H1 (cell line): ENCODE results near the gene ASXL1. TPM values are rescaled to one million over a fixed set of nuclear protein-coding genes. Genes with fewer than 3 reads are reported as not detected.

Source experiments
- CTCF ChIA-PET: fragments of 300-600 bp; sonication (Branson Sonifier 250); formaldehyde crosslinking; loops from one replicate; lab custom pipeline; 2021; ENCODE audit not compliant: partially characterized antibody; lab: Charles Lee
- POLR2A ChIA-PET: fragments of 300-600 bp; sonication (Branson Sonifier 250); formaldehyde crosslinking; loops from one replicate; lab custom pipeline; 2021; ENCODE audit warnings: inconsistent platforms; ENCODE audit not compliant: partially characterized antibody; lab: Charles Lee
- DNase-seq, 2 experiments: peaks; one replicate each; pipeline versions ENCODE4 v3.0.0 to v3.0.0-alpha.2; 2010 to 2022; ENCODE audit warnings: low spot score in 2 of 2, low read depth in 1 of 2, mixed read lengths in 1 of 2
- FAIRE-seq: peaks from 2 replicates; lab custom pipeline; 2011; peaks lifted over from hg19 to GRCh38; lab: Jason Lieb, UNC
- H2AFZ ChIP-seq: 2 replicates; pipeline ENCODE4 v1.8.1; 2012; ENCODE audit warnings: low read length, inconsistent platforms
- H2AK5ac ChIP-seq: 2 replicates; pipeline ENCODE4 v1.6.1; 2013; ENCODE audit warnings: low read depth, low read length
- H2BK120ac ChIP-seq: replicated peaks from 2 replicates; pipeline ENCODE3; 2013; ENCODE audit warnings: low read depth, low read length, inconsistent platforms
- H2BK12ac ChIP-seq: 2 replicates; pipeline ENCODE4 v1.6.1; 2013; ENCODE audit warnings: low read depth, low read length
- H2BK15ac ChIP-seq: 2 replicates; pipeline ENCODE4 v1.6.1; 2013; ENCODE audit warnings: low read length
- H2BK20ac ChIP-seq: 2 replicates; pipeline ENCODE4 v1.6.1; 2013; ENCODE audit warnings: low read length
- H2BK5ac ChIP-seq: 2 replicates; pipeline ENCODE4 v1.6.1; 2013; ENCODE audit warnings: low read depth, low read length
- H3K14ac ChIP-seq: 2 replicates; pipeline ENCODE4 v1.6.1; 2013; ENCODE audit warnings: inconsistent platforms; ENCODE audit not compliant: insufficient read length
- H3K18ac ChIP-seq: 2 replicates; pipeline ENCODE4 v1.6.1; 2013; ENCODE audit warnings: low read length; ENCODE audit errors: extremely low read depth
- H3K23ac ChIP-seq: 2 replicates; pipeline ENCODE4 v1.6.1; 2013; ENCODE audit warnings: inconsistent platforms; ENCODE audit not compliant: insufficient read length
- H3K23me2 ChIP-seq: 2 replicates; pipeline ENCODE4 v1.6.1; 2013; ENCODE audit warnings: low read depth, low read length
- H3K27ac ChIP-seq: 2 replicates; pipeline ENCODE4 v1.6.1; 2011; ENCODE audit warnings: low read depth, low read length, inconsistent platforms
- H3K27me3 ChIP-seq, 4 experiments: replicated peaks in 1 of 4; 1 replicate in 1 of 4; 2 replicates in 3 of 4; pipeline versions ENCODE4 v1.6.1 to v1.8.1; 2011 to 2013; ENCODE audit warnings: low read length in 3 of 4, mild to moderate bottlenecking in 3 of 4, inconsistent platforms in 2 of 4, mixed read lengths in 2 of 4, moderate library complexity in 1 of 4; ENCODE audit not compliant: control insufficient read depth in 3 of 4, insufficient read depth in 3 of 4; ENCODE audit errors: extremely low read depth in 1 of 4
- H3K36me3 ChIP-seq, 4 experiments: 2 replicates each; pipeline versions ENCODE4 v1.6.1 to v1.8.1; 2011 to 2013; ENCODE audit warnings: mild to moderate bottlenecking in 4 of 4, low read length in 3 of 4, moderate library complexity in 2 of 4, control low read depth in 1 of 4, inconsistent platforms in 1 of 4; ENCODE audit not compliant: insufficient read depth in 4 of 4, control insufficient read depth in 2 of 4
- H3K4ac ChIP-seq: replicated peaks from 2 replicates; pipeline ENCODE3; 2013; ENCODE audit warnings: low read length, low read depth, mixed read lengths, inconsistent platforms; ENCODE audit not compliant: insufficient read length
- H3K4me1 ChIP-seq, 4 experiments: replicated peaks in 1 of 4; 1 replicate in 1 of 4; 2 replicates in 3 of 4; pipeline versions ENCODE4 v1.6.1 to v1.8.1; 2011 to 2013; ENCODE audit warnings: low read length in 3 of 4, inconsistent platforms in 2 of 4, mixed read lengths in 1 of 4; ENCODE audit not compliant: insufficient read depth in 4 of 4, control insufficient read depth in 3 of 4
- H3K4me2 ChIP-seq, 2 experiments: 2 replicates each; pipeline versions ENCODE4 v1.6.1 to v1.8.1; 2011 to 2013; ENCODE audit warnings: low read depth in 2 of 2, low read length in 2 of 2, control low read depth in 1 of 2, inconsistent platforms in 1 of 2, mild to moderate bottlenecking in 1 of 2; ENCODE audit not compliant: insufficient read depth in 1 of 2
- H3K4me3 ChIP-seq, 4 experiments: fragments of 200-600, 300-600 bp in 1 of 4; sonication (generic), shearing (Covaris generic), sonication (Bioruptor Twin) in 1 of 4; 2 replicates each; pipeline versions ENCODE4 v1.5.1 to v1.8.1; 2011 to 2016; ENCODE audit warnings: low read length in 4 of 4, low read depth in 3 of 4, control low read depth in 2 of 4, inconsistent platforms in 2 of 4, mild to moderate bottlenecking in 2 of 4, mixed read lengths in 1 of 4, moderate library complexity in 1 of 4; ENCODE audit not compliant: insufficient read depth in 2 of 4; ENCODE audit errors: extremely low read depth in 1 of 4
- H3K56ac ChIP-seq: replicated peaks from 2 replicates; pipeline ENCODE3; 2013; ENCODE audit warnings: low read depth, mild to moderate bottlenecking, mixed read lengths, low read length, inconsistent platforms; ENCODE audit not compliant: insufficient read length
- H3K79me1 ChIP-seq: 2 replicates; pipeline ENCODE4 v1.6.1; 2013; ENCODE audit warnings: low read depth, low read length, control low read depth
- H3K79me2 ChIP-seq, 2 experiments: 2 replicates each; pipeline versions ENCODE4 v1.6.1 to v1.8.1; 2012 to 2013; ENCODE audit warnings: low read length in 2 of 2, mild to moderate bottlenecking in 2 of 2, inconsistent platforms in 1 of 2; ENCODE audit not compliant: insufficient read depth in 2 of 2, control insufficient read depth in 1 of 2
- H3K9ac ChIP-seq, 4 experiments: replicated peaks in 1 of 4; 1 replicate in 1 of 4; 2 replicates in 3 of 4; pipeline versions ENCODE4 v1.6.1 to v1.8.1; 2011 to 2013; ENCODE audit warnings: low read depth in 3 of 4, low read length in 3 of 4, control low read depth in 2 of 4, mild to moderate bottlenecking in 2 of 4, moderate library complexity in 2 of 4, inconsistent platforms in 1 of 4; ENCODE audit errors: extremely low read depth in 1 of 4
- H3K9me3 ChIP-seq, 2 experiments: 2 replicates each; pipeline versions ENCODE4 v1.6.1 to v1.8.1; 2012 to 2013; ENCODE audit warnings: mild to moderate bottlenecking in 2 of 2, moderate library complexity in 2 of 2, control low read depth in 1 of 2, inconsistent platforms in 1 of 2, low read depth in 1 of 2, low read length in 1 of 2, mixed read lengths in 1 of 2; ENCODE audit not compliant: insufficient read depth in 2 of 2
- H4K20me1 ChIP-seq, 2 experiments: replicated peaks in 1 of 2; 2 replicates each; pipeline versions ENCODE3 to v1.8.1; 2011 to 2013; ENCODE audit warnings: inconsistent platforms in 2 of 2, low read length in 2 of 2, mild to moderate bottlenecking in 1 of 2; ENCODE audit not compliant: insufficient read depth in 2 of 2, control insufficient read depth in 1 of 2
- H4K5ac ChIP-seq: 2 replicates; pipeline ENCODE4 v1.6.1; 2013; ENCODE audit warnings: low read length, low read depth, mixed read lengths, inconsistent platforms; ENCODE audit not compliant: insufficient read length
- H4K8ac ChIP-seq: 2 replicates; pipeline ENCODE4 v1.8.0; 2013; ENCODE audit warnings: mild to moderate bottlenecking, moderate library complexity, low read length, inconsistent platforms; ENCODE audit not compliant: insufficient read depth; ENCODE audit errors: extremely low read depth
- H4K91ac ChIP-seq: replicated peaks from 2 replicates; pipeline ENCODE3; 2013; ENCODE audit warnings: low read length, mixed read lengths, inconsistent platforms; ENCODE audit not compliant: insufficient read length
- ASH2L ChIP-seq: fragments of 200-600, 300-600 bp; sonication (generic); IDR thresholded peaks from one replicate; pipeline ENCODE4 v1.7.1; 2017; ENCODE audit warnings: low read length
- JUND ChIP-seq: IDR thresholded peaks from 2 replicates; pipeline ENCODE4 v1.6.1; 2011; ENCODE audit warnings: mild to moderate bottlenecking, improper control_type of control experiment, low read length
- SAP30 ChIP-seq: fragments of 300-600 bp; sonication (generic); IDR thresholded peaks from 2 replicates; pipeline ENCODE4 v1.7.1; 2012; ENCODE audit warnings: low read length, moderate library complexity, mild to moderate bottlenecking, inconsistent platforms; ENCODE audit not compliant: insufficient read depth, insufficient replicate concordance
- SIN3A ChIP-seq, 2 experiments: IDR thresholded peaks in 1 of 2; conservative IDR thresholded peaks in 1 of 2; 2 replicates each; pipeline ENCODE4 v1.6.1; 2011 to 2012; ENCODE audit warnings: low read length in 2 of 2, improper control_type of control experiment in 1 of 2, low read depth in 1 of 2, mild to moderate bottlenecking in 1 of 2
- SIRT6 ChIP-seq: IDR thresholded peaks from one replicate; pipeline ENCODE4 v1.7.1; 2012; ENCODE audit warnings: low read length, inconsistent platforms
- SRF ChIP-seq: IDR thresholded peaks from 2 replicates; pipeline ENCODE4 v1.6.1; 2011; ENCODE audit warnings: mild to moderate bottlenecking, low read depth, low read length, moderate library complexity
- WGBS, 2 experiments: shearing (Covaris generic) in 1 of 2; methylation state at CpG; one replicate each; pipeline versions ENCODE4 v1.1.6 to v1.1.7; 2013 to 2015; ENCODE audit warnings: low lambda C conversion rate in 2 of 2, mixed read lengths in 2 of 2, inconsistent platforms in 1 of 2, low coverage in 1 of 2, missing lambda C conversion rate in 1 of 2; ENCODE audit not compliant: insufficient replicate concordance in 2 of 2, insufficient coverage in 1 of 2, insufficient read length in 1 of 2; ENCODE audit errors: extremely low coverage in 1 of 2, missing lambda C conversion rate in 1 of 2; 5-methylcytosine and 5-hydroxymethylcytosine counted together
- polyA plus RNA-seq, 7 experiments: library from polyadenylated mRNA; depleted of rRNA in 3 of 7; stranded (reverse) in 5 of 7; unstranded in 2 of 7; fragments of >200 nt in 5 of 7; fragments of 200-250 nt in 2 of 7; gene quantifications; 1 replicate in 5 of 7; 2 replicates in 1 of 7; 4 replicates in 1 of 7; pipeline versions ENCODE4 v1.2.1 to v1.2.3, GENCODE V29; 2011 to 2013; ENCODE audit warnings: missing spikeins in 2 of 7, mixed read lengths in 2 of 7
- total RNA-seq: library from RNA; stranded (reverse); fragmentation: NEBNext Ultra II Directional; extraction: Animal tissue kit (Norgen Biotek cat#: 25700); gene quantifications from 2 replicates; pipeline ENCODE4 v1.2.1, GENCODE V29; 2021
- TF ChIP-seq, protein P1 (sequence below): IDR thresholded peaks from 2 replicates; pipeline ENCODE4 v1.6.1; 2011; ENCODE audit warnings: low read length, improper control_type of control experiment
- TF ChIP-seq, protein P2 (sequence below): IDR thresholded peaks from 2 replicates; pipeline ENCODE4 v1.6.1; 2012; ENCODE audit warnings: low read length, inconsistent platforms

ASXL1 gene
- total and polyA plus RNA-seq, 2 of the 8 experiments (the other 6 are each of a cell fraction or from before 2014, with no cell fraction given), result 10.6 to 26.5 TPM

GRCh38 chr20:32488066-32488838 lies 130.1 kb downstream of the ASXL1 start:
- Histone ChIP-seq H4K8ac (no peak overlapping the region), H3K23me2 (peaks cover 8% of the 10 kb centered on the region; the same call in 1 of the 2 replicates), H4K91ac (no peak overlapping the region), H2BK20ac (no peak overlapping the region), H3K56ac (no peak overlapping the region), H3K14ac (no peak overlapping the region), H3K18ac (no peak overlapping the region), H3K79me1 (no peaks in the 10 kb centered on the region), H3K79me2 (no peaks in the 10 kb centered on the region), H2BK15ac (no peak overlapping the region), H3K23ac (no peak overlapping the region), H3K27me3 (no peaks in the 10 kb centered on the region), H4K5ac (no peak overlapping the region), H2BK5ac (no peak overlapping the region), H3K4me2 (no peak overlapping the region), H3K9ac (no peak overlapping the region), H3K4ac (no peak overlapping the region), H3K4me1 (peaks cover 0 to 4% (median 1%) of the 10 kb centered on the region in 4 experiments; a peak in 1 of 7 replicates), H4K20me1 (no peaks in the 10 kb centered on the region), H2BK12ac (no peak overlapping the region), H2BK120ac (no peak overlapping the region), H2AK5ac (no peak overlapping the region), H2AFZ (no peak overlapping the region), H3K9me3 (peaks cover 0 to 4% of the 10 kb centered on the region in 2 experiments; a peak in 1 of 4 replicates), H3K4me3 (no peak overlapping the region), H3K36me3 (no peaks in the 10 kb centered on the region), H3K27ac (no peak overlapping the region)
- FAIRE-seq, result no peak
- POLR2A ChIA-PET, result no interaction called here
- WGBS, 2 experiments, result 91% methylated on average over 7 of the region's 7 CpGs; no CpG with 5 or more reads in 1 of the 2 experiments
- CTCF ChIA-PET, result interaction anchor here (0.6 kb wide), 1 partner anchor 47 kb away, joined by 3 read pairs; no protein-coding TSS in a partner anchor
- no peak for TF ChIP-seq JUND
- TF ChIP-seq SAP30, result no peak
- TF ChIP-seq SIN3A (conservative IDR thresholded peaks at IDR 0.05 in 1 of 2, IDR thresholded peaks at IDR 0.05 in 1 of 2; ENCODE audit: low read depth in 1 of 2, low read length in 2 of 2), result no peak
- TF ChIP-seq, protein P1, sequence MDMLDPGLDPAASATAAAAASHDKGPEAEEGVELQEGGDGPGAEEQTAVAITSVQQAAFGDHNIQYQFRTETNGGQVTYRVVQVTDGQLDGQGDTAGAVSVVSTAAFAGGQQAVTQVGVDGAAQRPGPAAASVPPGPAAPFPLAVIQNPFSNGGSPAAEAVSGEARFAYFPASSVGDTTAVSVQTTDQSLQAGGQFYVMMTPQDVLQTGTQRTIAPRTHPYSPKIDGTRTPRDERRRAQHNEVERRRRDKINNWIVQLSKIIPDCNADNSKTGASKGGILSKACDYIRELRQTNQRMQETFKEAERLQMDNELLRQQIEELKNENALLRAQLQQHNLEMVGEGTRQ, result no peak
- TF ChIP-seq, protein P2, sequence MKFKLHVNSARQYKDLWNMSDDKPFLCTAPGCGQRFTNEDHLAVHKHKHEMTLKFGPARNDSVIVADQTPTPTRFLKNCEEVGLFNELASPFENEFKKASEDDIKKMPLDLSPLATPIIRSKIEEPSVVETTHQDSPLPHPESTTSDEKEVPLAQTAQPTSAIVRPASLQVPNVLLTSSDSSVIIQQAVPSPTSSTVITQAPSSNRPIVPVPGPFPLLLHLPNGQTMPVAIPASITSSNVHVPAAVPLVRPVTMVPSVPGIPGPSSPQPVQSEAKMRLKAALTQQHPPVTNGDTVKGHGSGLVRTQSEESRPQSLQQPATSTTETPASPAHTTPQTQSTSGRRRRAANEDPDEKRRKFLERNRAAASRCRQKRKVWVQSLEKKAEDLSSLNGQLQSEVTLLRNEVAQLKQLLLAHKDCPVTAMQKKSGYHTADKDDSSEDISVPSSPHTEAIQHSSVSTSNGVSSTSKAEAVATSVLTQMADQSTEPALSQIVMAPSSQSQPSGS, result no peak
- no peak for TF ChIP-seq SIRT6
- no peak for TF ChIP-seq SRF
- TF ChIP-seq ASH2L, result no peak
- TF ChIP-seq, all 59 proteins: peak for 0
- DNase-seq, result no peak
